HepG2 (cell line): ENCODE data around the gene CUEDC2. TPM values are rescaled to one million over a fixed set of nuclear protein-coding genes. Genes with fewer than 3 reads are reported as not detected.

ENCODE experiments used
- CREB3 ChIP-seq: sonication (generic); formaldehyde crosslinking; IDR thresholded peaks from 2 replicates; pipeline ENCODE4 v1.5.0; 2020; ENCODE audit warnings: missing genetic modification reagents
- IRF9 ChIP-seq: sonication (generic); formaldehyde crosslinking; IDR thresholded peaks from 2 replicates; pipeline ENCODE4 v1.8.0; 2022; ENCODE audit warnings: missing genetic modification reagents, mild to moderate bottlenecking, borderline replicate concordance
- NCOA2 ChIP-seq: sonication (generic); formaldehyde crosslinking; IDR thresholded peaks from 2 replicates; pipeline ENCODE4 v1.8.0; 2022; ENCODE audit warnings: inconsistent platforms
- RFX1 ChIP-seq: fragments of 450-650 bp; IDR thresholded peaks from 2 replicates; pipeline ENCODE4 v1.6.1; 2017
- RORA ChIP-seq: sonication (generic); formaldehyde crosslinking; IDR thresholded peaks from 2 replicates; pipeline ENCODE4 v1.5.0; 2020; ENCODE audit warnings: mild to moderate bottlenecking, missing genetic modification reagents, moderate library complexity
- RXRB ChIP-seq: IDR thresholded peaks from 2 replicates; pipeline ENCODE4 v1.6.1; 2016; ENCODE audit warnings: borderline replicate concordance, missing genetic modification reagents, missing compliant biosample characterization
- SIX4 ChIP-seq: sonication (generic); formaldehyde crosslinking; IDR thresholded peaks from 2 replicates; pipeline ENCODE4 v1.4.0; 2020; ENCODE audit warnings: missing genetic modification reagents
- SNAPC2 ChIP-seq: sonication (generic); formaldehyde crosslinking; IDR thresholded peaks from 2 replicates; pipeline ENCODE4 v1.8.1; 2022; ENCODE audit warnings: mild to moderate bottlenecking, missing genetic modification reagents
- SP140L ChIP-seq: sonication (generic); formaldehyde crosslinking; IDR thresholded peaks from 2 replicates; pipeline ENCODE4 v1.4.0; 2020; ENCODE audit warnings: missing genetic modification reagents, borderline replicate concordance
- TIGD3 ChIP-seq: sonication (generic); formaldehyde crosslinking; IDR thresholded peaks from 2 replicates; pipeline ENCODE4 v1.5.1; 2020; ENCODE audit warnings: mild to moderate bottlenecking, missing genetic modification reagents, borderline replicate concordance
- TSC22D2 ChIP-seq: sonication (generic); formaldehyde crosslinking; IDR thresholded peaks from 2 replicates; pipeline ENCODE4 v1.5.1; 2020; ENCODE audit warnings: missing genetic modification reagents, mild to moderate bottlenecking, borderline replicate concordance
- ZFP36L2 ChIP-seq: sonication (generic); formaldehyde crosslinking; IDR thresholded peaks from 2 replicates; pipeline ENCODE4 v1.4.0; 2020; ENCODE audit warnings: missing genetic modification reagents
- ZFP91 ChIP-seq: sonication (generic); formaldehyde crosslinking; IDR thresholded peaks from 2 replicates; pipeline ENCODE4 v1.9.0; 2022; ENCODE audit warnings: missing genetic modification reagents, mild to moderate bottlenecking, borderline replicate concordance
- ZNF678 ChIP-seq: sonication (generic); formaldehyde crosslinking; IDR thresholded peaks from 2 replicates; pipeline ENCODE4 v1.4.0; 2020; ENCODE audit warnings: mild to moderate bottlenecking, missing genetic modification reagents
- ZNF687 ChIP-seq: sonication (generic); formaldehyde crosslinking; IDR thresholded peaks from 2 replicates; pipeline ENCODE4 v1.5.1; 2020; ENCODE audit warnings: mild to moderate bottlenecking, missing genetic modification reagents, moderate library complexity
- ZNF746 ChIP-seq: sonication (generic); formaldehyde crosslinking; IDR thresholded peaks from 2 replicates; pipeline ENCODE4 v1.8.0; 2022; ENCODE audit warnings: mild to moderate bottlenecking, missing genetic modification reagents
- polyA plus RNA-seq, 8 experiments: library from polyadenylated mRNA; depleted of rRNA in 3 of 8; stranded (reverse) in 7 of 8; unstranded in 1 of 8; fragments of >200 nt; fragmentation: Illumina TruSeq in 4 of 8; extraction: Trizol in 4 of 8; gene quantifications; 2 replicates each; pipeline versions ENCODE4 v1.2.1 to v1.2.3, GENCODE V29; 2011 to 2016; ENCODE audit warnings: low read depth in 4 of 8, missing spikeins in 1 of 8, mixed read lengths in 1 of 8; ENCODE audit not compliant: insufficient read depth in 1 of 8
- total RNA-seq, 5 experiments: library from RNA; depleted of rRNA; stranded (reverse); fragments of >200 nt; fragmentation: Illumina TruSeq; extraction: Trizol; gene quantifications; 2 replicates each; pipeline ENCODE4 v1.2.3, GENCODE V29; 2016; ENCODE audit warnings: low read depth in 1 of 5
- TF ChIP-seq, protein P1 (sequence below): sonication (generic); formaldehyde crosslinking; IDR thresholded peaks from 2 replicates; pipeline ENCODE4 v1.5.1; 2020; ENCODE audit warnings: mild to moderate bottlenecking, missing genetic modification reagents

The CUEDC2 gene
- total and polyA plus RNA-seq, 2 of the 13 experiments (the other 11 are each of a cell fraction or from before 2014, with no cell fraction given) = 13.1 to 18.4 TPM

DNA sequence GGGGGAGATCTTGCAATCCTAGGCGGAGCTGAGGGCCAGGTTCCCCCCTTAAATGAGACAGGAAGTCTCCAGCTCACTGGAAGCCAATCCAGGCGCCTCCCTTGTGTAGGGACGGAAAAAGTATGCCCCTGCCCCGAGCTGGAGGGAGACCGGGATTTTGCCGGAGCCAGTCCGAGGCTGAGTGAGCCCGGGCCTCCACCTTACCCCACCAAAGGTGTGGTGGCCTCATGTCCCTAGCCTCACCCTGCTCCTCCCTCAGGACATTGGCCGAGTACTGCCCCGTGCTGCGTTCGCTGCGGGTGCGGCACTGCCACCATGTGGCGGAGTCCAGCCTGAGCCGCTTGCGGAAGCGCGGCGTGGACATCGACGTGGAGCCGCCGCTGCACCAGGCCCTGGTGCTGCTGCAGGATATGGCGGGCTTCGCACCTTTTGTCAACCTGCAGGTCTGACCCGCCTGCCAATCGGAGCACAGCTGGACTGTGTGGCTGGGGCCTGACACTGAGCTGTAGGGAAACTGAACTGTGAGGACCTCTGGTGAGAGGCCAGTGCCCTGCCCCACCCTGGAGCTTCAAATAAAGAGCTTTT lies 9.7 kb downstream of the CUEDC2 start (continued):
- TF ChIP-seq IRF9 (CRISPR knock-in tag) (peak; percentile 39; the same call in 1 of the 2 replicates), SIX4 (CRISPR knock-in tag) (no peak), TSC22D2 (CRISPR knock-in tag) (peak; percentile 35; the same call in 1 of the 2 replicates), ZFP91 (CRISPR knock-in tag) (peak; percentile 78), ZFP36L2 (CRISPR knock-in tag) (no peak), ZNF678 (peak; percentile 72; the same call in 1 of the 2 replicates), ZNF687 (CRISPR knock-in tag) (peak; percentile 98), RORA (CRISPR knock-in tag) (no peak), TIGD3 (CRISPR knock-in tag) (peak; percentile 77; the same call in 1 of the 2 replicates), ZNF746 (CRISPR knock-in tag) (peak; percentile 45; the same call in 1 of the 2 replicates), RXRB (peak; percentile 74), SNAPC2 (no peak), RFX1 (no peak), NCOA2 (CRISPR knock-in tag) (peak; percentile 67), SP140L (CRISPR knock-in tag) (0 out of 2 replicates have a peak, but pooled peaks have one; percentile 84), CREB3 (CRISPR knock-in tag) (no peak)
- TF ChIP-seq, protein P1, sequence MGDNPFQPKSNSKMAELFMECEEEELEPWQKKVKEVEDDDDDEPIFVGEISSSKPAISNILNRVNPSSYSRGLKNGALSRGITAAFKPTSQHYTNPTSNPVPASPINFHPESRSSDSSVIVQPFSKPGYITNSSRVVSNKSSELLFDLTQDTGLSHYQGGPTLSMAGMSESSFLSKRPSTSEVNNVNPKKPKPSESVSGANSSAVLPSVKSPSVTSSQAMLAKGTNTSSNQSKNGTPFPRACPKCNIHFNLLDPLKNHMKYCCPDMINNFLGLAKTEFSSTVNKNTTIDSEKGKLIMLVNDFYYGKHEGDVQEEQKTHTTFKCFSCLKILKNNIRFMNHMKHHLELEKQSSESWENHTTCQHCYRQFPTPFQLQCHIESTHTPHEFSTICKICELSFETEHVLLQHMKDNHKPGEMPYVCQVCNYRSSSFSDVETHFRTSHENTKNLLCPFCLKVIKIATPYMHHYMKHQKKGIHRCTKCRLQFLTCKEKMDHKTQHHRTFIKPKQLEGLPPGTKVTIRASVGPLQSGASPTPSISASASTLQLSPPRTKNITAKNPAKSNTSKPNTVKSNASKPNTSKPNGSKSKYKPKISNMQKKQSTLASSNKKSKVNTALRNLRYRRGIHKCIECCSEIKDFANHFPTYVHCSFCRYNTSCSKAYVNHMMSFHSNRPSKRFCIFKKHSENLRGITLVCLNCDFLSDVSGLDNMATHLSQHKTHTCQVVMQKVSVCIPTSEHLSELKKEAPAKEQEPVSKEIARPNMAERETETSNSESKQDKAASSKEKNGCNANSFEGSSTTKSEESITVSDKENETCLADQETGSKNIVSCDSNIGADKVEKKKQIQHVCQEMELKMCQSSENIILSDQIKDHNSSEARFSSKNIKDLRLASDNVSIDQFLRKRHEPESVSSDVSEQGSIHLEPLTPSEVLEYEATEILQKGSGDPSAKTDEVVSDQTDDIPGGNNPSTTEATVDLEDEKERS (CRISPR knock-in tag) = peak; percentile 64; the same call in 1 of the 2 replicates
